GM12874 (cell line): ENCODE data around the gene BUB1B.

Source experiments
- TF ChIP-seq, protein P1 (sequence below): IDR thresholded peaks from 2 replicates; pipeline ENCODE4 v1.5.1; 2011; ENCODE audit warnings: low read depth, mild to moderate bottlenecking, control low read depth, low read length, moderate library complexity; ENCODE audit not compliant: insufficient read depth

BUB1B gene

DNA sequence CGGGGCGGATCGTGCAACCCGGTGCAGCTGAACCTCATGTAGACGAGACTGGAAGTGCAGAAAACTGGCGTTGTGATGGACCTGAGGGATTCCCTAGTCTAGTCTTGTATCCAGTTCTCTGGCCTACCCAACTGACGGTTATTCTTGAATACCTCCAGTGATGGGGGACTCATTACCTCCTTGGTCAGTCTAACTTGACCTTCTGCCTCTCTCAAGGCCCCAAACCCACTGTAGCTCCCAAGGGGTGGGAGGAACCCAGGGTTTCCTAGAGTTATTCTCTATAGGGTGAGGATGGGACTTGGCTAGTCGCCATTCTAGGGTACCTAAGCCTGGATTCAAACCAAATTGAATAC lies 89.4 kb downstream of the BUB1B start:
- TF ChIP-seq, protein P1, sequence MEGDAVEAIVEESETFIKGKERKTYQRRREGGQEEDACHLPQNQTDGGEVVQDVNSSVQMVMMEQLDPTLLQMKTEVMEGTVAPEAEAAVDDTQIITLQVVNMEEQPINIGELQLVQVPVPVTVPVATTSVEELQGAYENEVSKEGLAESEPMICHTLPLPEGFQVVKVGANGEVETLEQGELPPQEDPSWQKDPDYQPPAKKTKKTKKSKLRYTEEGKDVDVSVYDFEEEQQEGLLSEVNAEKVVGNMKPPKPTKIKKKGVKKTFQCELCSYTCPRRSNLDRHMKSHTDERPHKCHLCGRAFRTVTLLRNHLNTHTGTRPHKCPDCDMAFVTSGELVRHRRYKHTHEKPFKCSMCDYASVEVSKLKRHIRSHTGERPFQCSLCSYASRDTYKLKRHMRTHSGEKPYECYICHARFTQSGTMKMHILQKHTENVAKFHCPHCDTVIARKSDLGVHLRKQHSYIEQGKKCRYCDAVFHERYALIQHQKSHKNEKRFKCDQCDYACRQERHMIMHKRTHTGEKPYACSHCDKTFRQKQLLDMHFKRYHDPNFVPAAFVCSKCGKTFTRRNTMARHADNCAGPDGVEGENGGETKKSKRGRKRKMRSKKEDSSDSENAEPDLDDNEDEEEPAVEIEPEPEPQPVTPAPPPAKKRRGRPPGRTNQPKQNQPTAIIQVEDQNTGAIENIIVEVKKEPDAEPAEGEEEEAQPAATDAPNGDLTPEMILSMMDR: no peak

DNA sequence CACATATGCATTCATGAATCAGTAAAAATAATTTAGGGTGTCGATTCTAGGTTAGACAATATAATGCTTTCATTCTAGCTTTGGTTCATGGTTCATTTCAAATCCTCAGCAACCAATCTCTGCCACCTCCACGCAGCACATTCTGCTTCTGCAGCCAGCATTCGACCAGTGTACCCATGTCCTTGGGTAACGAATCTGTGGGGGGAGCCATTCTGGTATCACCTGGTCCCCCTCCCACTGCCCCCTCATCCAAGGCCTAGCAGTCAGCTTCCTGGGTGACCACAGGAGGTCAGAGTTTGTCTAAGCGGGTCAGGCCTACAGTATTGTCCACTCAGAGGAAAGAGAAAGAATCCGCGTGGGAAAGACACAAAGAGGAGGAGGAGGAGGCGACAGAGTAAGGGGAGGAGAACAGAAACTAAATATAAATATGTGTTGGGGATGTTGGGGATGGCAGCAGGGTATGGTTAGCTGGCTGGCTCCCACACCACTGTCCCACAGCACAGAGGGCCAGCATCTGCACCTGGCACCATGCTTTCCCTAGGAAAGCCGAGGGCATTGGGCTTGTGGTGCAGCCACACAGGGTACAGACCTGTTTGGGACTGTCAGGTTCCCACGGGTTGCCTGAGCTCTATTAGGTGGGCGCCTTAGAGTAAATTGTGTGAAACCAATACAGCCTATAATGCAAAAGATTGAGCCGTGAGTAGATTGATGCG lies 90.1 kb downstream of the BUB1B start:
- TF ChIP-seq, protein P1: no peak

DNA sequence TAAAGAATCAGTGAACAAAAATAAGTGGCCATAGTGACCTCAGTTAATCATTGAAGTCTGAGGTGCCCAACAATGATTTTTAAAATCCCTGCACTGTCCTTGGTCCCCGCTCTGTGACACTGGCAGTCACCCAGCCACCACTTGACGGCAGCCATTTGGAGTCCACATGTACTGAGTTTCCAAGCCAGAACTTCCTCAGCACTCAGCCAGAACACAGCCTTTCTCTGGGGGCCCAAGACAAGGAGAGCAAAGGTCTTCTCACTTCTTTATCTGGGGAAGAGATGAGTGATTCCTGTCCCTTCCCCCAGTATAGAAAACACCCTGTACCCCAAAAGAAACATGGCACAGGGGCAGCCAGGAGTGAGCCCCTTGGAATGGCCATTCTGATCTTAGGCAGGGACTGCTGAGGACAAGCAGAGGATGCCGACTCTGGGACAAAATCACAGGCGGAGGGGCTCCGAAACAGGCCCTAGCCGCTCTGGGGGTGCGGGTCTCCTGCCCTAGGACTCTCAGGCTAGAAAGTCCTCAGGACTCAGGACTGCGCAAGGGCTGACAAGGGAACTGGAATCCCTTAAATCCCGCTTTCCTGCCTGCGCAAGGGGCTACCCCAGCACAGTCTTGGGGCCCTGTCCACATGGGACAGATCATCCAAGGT lies 90.7 kb downstream of the BUB1B start:
- TF ChIP-seq, protein P1: no peak

DNA sequence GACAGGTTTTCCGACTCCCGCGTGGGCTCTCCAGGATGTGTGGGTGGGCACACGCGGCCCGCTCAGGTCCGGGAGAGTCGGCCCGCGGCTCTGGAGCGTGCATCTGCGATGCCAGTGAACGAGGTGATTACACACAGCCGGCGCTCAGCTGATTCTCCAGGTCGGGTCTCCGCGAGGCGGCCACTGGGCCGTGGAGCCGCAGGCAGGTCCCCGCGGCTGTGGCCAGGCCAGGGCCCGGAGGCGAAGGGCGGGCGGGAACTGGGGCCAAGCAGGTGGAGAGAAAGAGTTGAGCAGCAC lies 91.2 kb downstream of the BUB1B start:
- TF ChIP-seq, protein P1: no peak

DNA sequence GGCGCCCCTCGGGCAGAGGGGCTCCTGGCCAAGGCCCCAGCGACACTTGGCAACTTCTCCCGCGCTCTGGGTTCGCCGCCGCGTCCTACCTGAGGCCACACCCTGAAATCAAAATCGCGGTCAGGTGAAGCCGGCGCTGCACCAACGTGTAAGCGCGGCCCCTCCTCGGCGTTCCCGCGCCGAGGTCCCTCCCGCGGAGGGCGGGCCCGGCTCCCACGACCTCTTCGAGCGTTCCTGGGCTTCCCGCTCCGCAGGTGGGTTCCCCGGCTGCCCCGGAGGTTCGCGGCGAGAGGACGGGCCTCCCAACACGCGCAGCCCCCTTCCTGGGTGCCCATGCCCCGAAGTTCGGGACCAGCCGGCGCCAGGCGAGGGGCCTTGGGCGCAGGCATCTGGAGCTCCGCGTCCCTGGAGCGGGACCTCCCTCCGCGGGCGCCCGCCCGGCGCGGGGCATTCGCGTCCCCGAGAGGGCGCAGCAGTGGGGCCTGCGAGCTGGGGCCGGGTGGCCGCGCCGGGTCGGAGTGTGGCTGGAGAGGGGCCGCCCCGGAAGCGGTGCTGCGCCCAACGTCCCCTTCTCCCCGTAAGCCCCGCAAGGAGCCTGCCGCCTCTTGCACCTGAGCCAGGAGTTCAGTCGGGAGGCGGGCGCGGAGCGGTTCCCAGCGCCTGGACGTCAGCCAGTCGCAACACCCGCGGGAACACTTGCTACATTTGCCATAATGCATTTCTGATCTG lies 91.7 kb downstream of the BUB1B start:
- TF ChIP-seq, protein P1: no peak

DNA sequence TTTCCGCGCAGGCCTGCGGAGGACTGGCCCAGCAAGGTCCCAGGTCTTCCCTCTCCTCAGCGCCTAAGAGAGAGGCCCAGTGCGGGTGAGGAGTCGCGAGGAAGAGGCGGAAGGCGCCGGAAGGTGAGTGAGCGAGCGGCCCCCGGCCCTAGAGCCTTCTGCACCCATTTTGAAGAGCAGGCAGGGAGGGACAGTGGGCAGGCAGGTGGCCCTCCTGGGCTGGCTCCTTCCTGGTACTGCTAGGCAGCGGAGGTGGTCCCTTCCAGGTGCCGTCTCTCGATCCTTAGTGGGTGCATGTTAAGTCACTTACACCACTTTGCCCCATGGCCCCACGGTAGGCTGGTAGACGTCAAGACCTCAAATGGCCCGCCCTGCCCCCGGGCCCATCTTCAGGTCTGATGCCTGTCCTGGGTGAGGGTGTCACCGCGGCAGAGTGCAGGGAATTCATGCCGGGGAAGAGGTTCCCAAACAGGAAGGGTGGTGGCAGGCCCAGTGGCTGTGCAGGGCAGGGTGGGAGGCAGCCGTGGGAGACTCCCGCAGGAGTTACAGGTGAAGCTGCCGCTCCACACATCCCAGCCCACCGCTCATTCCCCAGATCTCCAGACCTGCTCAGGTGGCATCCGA lies 92.4 kb downstream of the BUB1B start:
- TF ChIP-seq, protein P1: no peak

DNA sequence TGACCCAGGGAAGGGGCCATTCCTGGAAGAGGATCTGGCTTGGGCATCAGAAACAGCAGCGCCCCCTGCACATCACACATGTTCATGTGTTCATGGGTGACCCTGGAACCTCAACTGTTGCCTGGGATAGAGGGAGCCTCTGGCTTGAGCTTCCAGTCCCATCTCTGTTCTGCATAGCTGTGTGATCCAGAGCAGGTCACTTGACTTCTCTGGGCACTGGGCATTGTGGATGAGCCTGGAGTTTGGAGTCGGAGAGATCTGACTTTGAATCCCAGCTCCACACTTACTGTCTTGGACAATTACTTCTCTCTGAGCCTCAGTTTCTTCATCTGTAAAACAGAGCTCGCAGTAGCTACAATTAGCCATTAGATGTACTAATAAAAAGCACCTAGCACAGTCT lies 93.6 kb downstream of the BUB1B start:
- TF ChIP-seq, protein P1: no peak
